Astrocyte (in vitro differentiated cells and primary cell): ENCODE measurements around the gene GAD1. TPM values are rescaled to one million over a fixed set of nuclear protein-coding genes. Genes with fewer than 3 reads are reported as not detected.

ENCODE experiments used
- DNase-seq: peaks from one replicate; pipeline ENCODE4 v3.0.0-alpha.2; 2010; ENCODE audit warnings: low read depth
- FAIRE-seq: peaks from 2 replicates; lab custom pipeline; 2011; peaks lifted over from hg19 to GRCh38; lab: Jason Lieb, UNC
- H2AFZ ChIP-seq: 2 replicates; pipeline ENCODE4 v1.6.0; 2012; ENCODE audit warnings: low read depth, low read length, inconsistent platforms
- H3K27ac ChIP-seq: 2 replicates; pipeline ENCODE4 v1.5.1; 2011; ENCODE audit warnings: low read depth, low read length, inconsistent platforms
- H3K27me3 ChIP-seq: 2 replicates; pipeline ENCODE4 v1.6.0; 2011; ENCODE audit warnings: low read length, inconsistent platforms; ENCODE audit not compliant: insufficient read depth
- H3K36me3 ChIP-seq: 2 replicates; pipeline ENCODE4 v1.5.1; 2011; ENCODE audit warnings: low read length, inconsistent platforms; ENCODE audit not compliant: insufficient read depth
- H3K4me1 ChIP-seq: 2 replicates; pipeline ENCODE4 v1.5.1; 2011; ENCODE audit warnings: low read length, inconsistent platforms; ENCODE audit not compliant: insufficient read depth
- H3K4me2 ChIP-seq: 2 replicates; pipeline ENCODE4 v1.6.0; 2012; ENCODE audit warnings: low read length, inconsistent platforms
- H3K4me3 ChIP-seq: 2 replicates; pipeline ENCODE4 v1.5.1; 2011; ENCODE audit warnings: low read depth, mild to moderate bottlenecking, low read length, inconsistent platforms; ENCODE audit not compliant: insufficient read depth
- H3K79me2 ChIP-seq: 2 replicates; pipeline ENCODE4 v1.6.0; 2012; ENCODE audit warnings: mild to moderate bottlenecking, low read length, inconsistent platforms; ENCODE audit not compliant: insufficient read depth
- H3K9ac ChIP-seq: 2 replicates; pipeline ENCODE4 v1.6.0; 2012; ENCODE audit warnings: mild to moderate bottlenecking, low read length, inconsistent platforms
- H3K9me3 ChIP-seq: 2 replicates; pipeline ENCODE4 v1.5.1; 2012; ENCODE audit warnings: low read depth, mild to moderate bottlenecking, low read length, inconsistent platforms; ENCODE audit not compliant: insufficient read depth
- H4K20me1 ChIP-seq: 2 replicates; pipeline ENCODE4 v1.6.0; 2012; ENCODE audit warnings: low read length, inconsistent platforms; ENCODE audit not compliant: insufficient read depth
- H3K27ac Mint-ChIP-seq: one replicate; pipeline ENCODE4 v1.8.0; 2021; ENCODE audit warnings: mild to moderate bottlenecking, mixed read lengths; ENCODE audit not compliant: unreplicated experiment
- H3K27me3 Mint-ChIP-seq: one replicate; pipeline ENCODE4 v1.8.0; 2021; ENCODE audit warnings: low read depth, mixed read lengths; ENCODE audit not compliant: unreplicated experiment
- H3K36me3 Mint-ChIP-seq: one replicate; pipeline ENCODE4 v1.8.0; 2021; ENCODE audit warnings: low read depth, mixed read lengths; ENCODE audit not compliant: unreplicated experiment
- H3K4me1 Mint-ChIP-seq: one replicate; pipeline ENCODE4 v1.8.0; 2021; ENCODE audit warnings: low read depth, mixed read lengths; ENCODE audit not compliant: unreplicated experiment
- H3K4me3 Mint-ChIP-seq: one replicate; pipeline ENCODE4 v1.8.0; 2021; ENCODE audit warnings: mild to moderate bottlenecking, moderate library complexity, mixed read lengths; ENCODE audit not compliant: unreplicated experiment
- H3K9me3 Mint-ChIP-seq: one replicate; pipeline ENCODE4 v1.8.0; 2021; ENCODE audit warnings: mild to moderate bottlenecking, mixed read lengths; ENCODE audit not compliant: unreplicated experiment
- CTCF ChIP-seq: IDR thresholded peaks from 2 replicates; pipeline ENCODE4 v1.5.1; 2011; ENCODE audit warnings: low read depth, mild to moderate bottlenecking, inconsistent platforms, low read length, moderate library complexity; ENCODE audit not compliant: insufficient read depth
- EZH2 ChIP-seq: IDR thresholded peaks from 2 replicates; pipeline ENCODE4 v1.6.1; 2012; ENCODE audit warnings: mild to moderate bottlenecking, low read length, inconsistent platforms; ENCODE audit not compliant: insufficient read depth
- total RNA-seq: library from RNA; stranded (reverse); gene quantifications from 2 replicates; pipeline ENCODE4 v1.2.1, GENCODE V29; 2021

The GAD1 gene
- total RNA-seq, 1 donor from 2014 or later = 4.5 TPM

DNA sequence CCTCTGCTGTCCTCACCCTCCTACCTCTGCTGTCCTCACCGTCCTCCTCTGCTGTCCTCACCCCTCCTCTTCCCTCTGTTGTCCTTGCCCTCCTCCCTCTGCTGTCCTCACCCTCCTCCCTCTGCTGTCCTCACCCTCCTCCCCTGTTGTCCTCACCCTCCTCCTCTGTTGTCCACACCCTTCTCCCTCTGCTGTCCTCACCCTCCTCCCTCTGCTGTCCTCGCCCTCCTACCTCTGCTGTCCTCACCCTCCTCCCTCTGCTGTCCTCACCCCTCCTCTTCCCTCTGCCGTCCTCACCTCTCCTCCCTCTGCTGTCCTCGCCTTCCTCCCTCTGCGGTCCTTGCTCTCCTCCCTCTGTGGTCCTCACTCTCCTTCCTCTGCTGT lies 11.8 kb downstream of the GAD1 start:
- H3K27ac ChIP-seq = no peak overlapping the region
- H3K27ac Mint-ChIP-seq = no peak overlapping the region
- no peaks in the 10 kb centered on the region for H3K9me3 ChIP-seq
- H3K4me1 Mint-ChIP-seq = peaks cover 12% of the 10 kb centered on the region
- no peaks in the 10 kb centered on the region for H4K20me1 ChIP-seq
- DNase-seq = no peak
- TF ChIP-seq CTCF = no peak
- no peak for TF ChIP-seq EZH2
- FAIRE-seq = no peak
- no peak overlapping the region for H3K4me3 Mint-ChIP-seq
- H3K9me3 Mint-ChIP-seq = peaks cover 6% of the 10 kb centered on the region
- peaks cover 45% of the 10 kb centered on the region for H3K27me3 ChIP-seq
- H3K4me1 ChIP-seq = no peaks in the 10 kb centered on the region
- H2AFZ ChIP-seq = no peak overlapping the region
- H3K27me3 Mint-ChIP-seq = peaks cover 59% of the 10 kb centered on the region
- H3K36me3 Mint-ChIP-seq = peaks cover 11% of the 10 kb centered on the region
- H3K79me2 ChIP-seq = no peaks in the 10 kb centered on the region
- H3K9ac ChIP-seq = no peak overlapping the region
- no peak overlapping the region for H3K4me3 ChIP-seq
- no peak overlapping the region for H3K4me2 ChIP-seq
- H3K36me3 ChIP-seq = no peaks in the 10 kb centered on the region

GRCh38 chr2:170829036-170829435 lies 12.3 kb downstream of the GAD1 start:
- H2AFZ ChIP-seq = no peak overlapping the region
- H3K27me3 ChIP-seq = peaks cover 40% of the 10 kb centered on the region
- no peaks in the 10 kb centered on the region for H4K20me1 ChIP-seq
- no peak overlapping the region for H3K4me3 ChIP-seq
- Mint-ChIP-seq H3K27me3 (peaks cover 56% of the 10 kb centered on the region), H3K4me3 (no peak overlapping the region), H3K9me3 (peaks cover 6% of the 10 kb centered on the region), H3K4me1 (peaks cover 12% of the 10 kb centered on the region), H3K27ac (no peak overlapping the region), H3K36me3 (peaks cover 11% of the 10 kb centered on the region)
- H3K9ac ChIP-seq = no peak overlapping the region
- no peak for TF ChIP-seq EZH2
- TF ChIP-seq CTCF = no peak
- no peak overlapping the region for H3K27ac ChIP-seq
- H3K4me1 ChIP-seq = no peaks in the 10 kb centered on the region
- H3K9me3 ChIP-seq = no peaks in the 10 kb centered on the region
- DNase-seq = no peak
- no peaks in the 10 kb centered on the region for H3K36me3 ChIP-seq
- no peak for FAIRE-seq
- no peaks in the 10 kb centered on the region for H3K79me2 ChIP-seq
- no peak overlapping the region for H3K4me2 ChIP-seq

- Histone ChIP-seq H3K9ac (no peak overlapping the region), H3K27me3 (peaks cover 31% of the 10 kb centered on the region), H3K4me3 (no peak overlapping the region), H4K20me1 (no peaks in the 10 kb centered on the region), H3K4me1 (no peaks in the 10 kb centered on the region), H3K27ac (no peak overlapping the region), H3K4me2 (no peak overlapping the region), H3K9me3 (no peaks in the 10 kb centered on the region), H3K36me3 (no peaks in the 10 kb centered on the region), H3K79me2 (no peaks in the 10 kb centered on the region), H2AFZ (no peak overlapping the region)
- H3K4me3 Mint-ChIP-seq = no peak overlapping the region
- DNase-seq (no peak), FAIRE-seq (no peak)
- no peak overlapping the region for H3K27ac Mint-ChIP-seq
- no peak for TF ChIP-seq EZH2
- TF ChIP-seq CTCF = no peak
- peaks cover 4% of the 10 kb centered on the region for H3K9me3 Mint-ChIP-seq
- peaks cover 12% of the 10 kb centered on the region for H3K4me1 Mint-ChIP-seq
- peaks cover 11% of the 10 kb centered on the region for H3K36me3 Mint-ChIP-seq
- H3K27me3 Mint-ChIP-seq = peaks cover 45% of the 10 kb centered on the region
Observed at GRCh38 chr2:170830166-170830565, 13.5 kb downstream of the GAD1 start.
